A549 (cell line): ENCODE measurements around the gene NAA25. TPM values are rescaled to one million over a fixed set of nuclear protein-coding genes. Genes with fewer than 3 reads are reported as not detected.

Source experiments
- ATAC-seq, 2 experiments: fragments of 200-7000 bp in 1 of 2; fragments of >200 bp in 1 of 2; cut with Nextera tagmentation in 1 of 2; cut with Tn5 transposase in 1 of 2; 3 replicates each; pipeline versions ENCODE4 v1.8.0 to v1.9.1; 2018 to 2020; ENCODE audit warnings: mild to moderate bottlenecking in 1 of 2, moderate library complexity in 1 of 2
- CTCF ChIA-PET: fragments of 300-600 bp; sonication (Branson Sonifier 250); formaldehyde crosslinking; extraction: SDS; loops from one replicate; lab custom pipeline; 2021; ENCODE audit warnings: antibody characterized with exemption, inconsistent platforms; lab: Yijun Ruan, JAX
- POLR2A ChIA-PET: fragments of 350-600 bp; formaldehyde crosslinking; extraction: SDS; loops from one replicate; lab custom pipeline; 2021; ENCODE audit warnings: antibody characterized with exemption, inconsistent platforms; lab: Yijun Ruan, JAX
- DNase-seq, 2 experiments: peaks; one replicate each; pipeline versions ENCODE4 v3.0.0 to v3.0.0-alpha.2; 2011 to 2016; ENCODE audit warnings: low read depth in 1 of 2, low spot score in 1 of 2
- FAIRE-seq: peaks from 2 replicates; lab custom pipeline; 2011; peaks lifted over from hg19 to GRCh38; lab: Jason Lieb, UNC
- H3K27ac ChIP-seq, 2 experiments: fragments of >200 bp; sonication (Bioruptor Twin); formaldehyde crosslinking; 3 replicates each; pipeline ENCODE4 v1.5.1; 2016 to 2017
- H3K4me1 ChIP-seq: fragments of >200 bp; sonication (Bioruptor Twin); formaldehyde crosslinking; 3 replicates; pipeline ENCODE4 v1.6.1; 2016
- H3K4me2 ChIP-seq: fragments of >200 bp; sonication (Bioruptor Twin); formaldehyde crosslinking; 3 replicates; pipeline ENCODE4 v1.6.1; 2016
- H3K4me3 ChIP-seq: fragments of >200 bp; sonication (Bioruptor Twin); formaldehyde crosslinking; 3 replicates; pipeline ENCODE4 v1.5.1; 2016
- H3K9me3 ChIP-seq: fragments of >200 bp; sonication (Bioruptor Twin); formaldehyde crosslinking; 3 replicates; pipeline ENCODE4 v1.6.1; 2016
- CEBPB ChIP-seq, 2 experiments: fragments of >200 bp in 1 of 2; sonication (Bioruptor Twin) in 1 of 2; formaldehyde crosslinking in 1 of 2; IDR thresholded peaks; 2 replicates each; pipeline ENCODE4 v1.6.1; 2012 to 2016
- CHD4 ChIP-seq: fragments of 200-600 bp; sonication (generic); IDR thresholded peaks from 2 replicates; pipeline ENCODE4 v1.6.1; 2016; ENCODE audit warnings: antibody characterized with exemption, mild to moderate bottlenecking, borderline replicate concordance
- EHF ChIP-seq: fragments of 250-450 bp; sonication (Bioruptor Pico); IDR thresholded peaks from 2 replicates; pipeline ENCODE4 v1.5.0; 2020; ENCODE audit warnings: mild to moderate bottlenecking
- EP300 ChIP-seq, 2 experiments: fragments of >200 bp; sonication (Bioruptor Twin); formaldehyde crosslinking; IDR thresholded peaks; 2 replicates in 1 of 2; 3 replicates in 1 of 2; pipeline ENCODE4 v1.6.1; 2016 to 2017
- FOSB ChIP-seq: fragments of 250-450 bp; sonication (Bioruptor Pico); IDR thresholded peaks from 2 replicates; pipeline ENCODE4 v1.5.0; 2020; ENCODE audit warnings: mild to moderate bottlenecking, moderate library complexity
- FOSL2 ChIP-seq, 2 experiments: fragments of 450-650 bp in 1 of 2; fragments of >200 bp in 1 of 2; sonication (Bioruptor Twin) in 1 of 2; formaldehyde crosslinking; IDR thresholded peaks; 2 replicates each; pipeline versions ENCODE4 v1.5.0 to v1.6.1; 2016 to 2020; ENCODE audit warnings: mild to moderate bottlenecking in 1 of 2, moderate library complexity in 1 of 2
- GATA3 ChIP-seq: IDR thresholded peaks from 2 replicates; pipeline ENCODE4 v1.6.1; 2012; ENCODE audit warnings: borderline replicate concordance
- HDAC2 ChIP-seq: fragments of 200-600 bp; sonication (generic); IDR thresholded peaks from 2 replicates; pipeline ENCODE4 v1.6.1; 2016
- HOXB13 ChIP-seq: fragments of 250-450 bp; sonication (Bioruptor Pico); IDR thresholded peaks from 2 replicates; pipeline ENCODE4 v1.5.0; 2020; ENCODE audit warnings: low read depth, mild to moderate bottlenecking, moderate library complexity
- JUNB ChIP-seq: fragments of >200 bp; sonication (Bioruptor Twin); formaldehyde crosslinking; IDR thresholded peaks from 2 replicates; pipeline ENCODE4 v1.6.1; 2016
- KDM5A ChIP-seq: fragments of 200-600 bp; sonication (generic); IDR thresholded peaks from 2 replicates; pipeline ENCODE4 v1.6.1; 2016; ENCODE audit warnings: antibody characterized with exemption, mild to moderate bottlenecking
- MAFK ChIP-seq: fragments of 450-650 bp; IDR thresholded peaks from 2 replicates; pipeline ENCODE4 v1.6.1; 2014; ENCODE audit not compliant: partially characterized antibody
- MAZ ChIP-seq: fragments of 150-350 bp; IDR thresholded peaks from 2 replicates; pipeline ENCODE4 v1.6.1; 2014; ENCODE audit warnings: antibody characterized with exemption, low read depth, low read length, borderline replicate concordance
- RAD21 ChIP-seq, 2 experiments: fragments of >200 bp in 1 of 2; sonication (Bioruptor Twin) in 1 of 2; formaldehyde crosslinking in 1 of 2; IDR thresholded peaks in 1 of 2; conservative IDR thresholded peaks in 1 of 2; 2 replicates in 1 of 2; 3 replicates in 1 of 2; pipeline ENCODE4 v1.6.1; 2012 to 2018; ENCODE audit warnings: inconsistent platforms in 1 of 2
- REST ChIP-seq: fragments of 200-600 bp; sonication (generic); IDR thresholded peaks from 2 replicates; pipeline ENCODE4 v1.6.1; 2016; ENCODE audit warnings: antibody characterized with exemption, mild to moderate bottlenecking, moderate library complexity
- RNF2 ChIP-seq: fragments of 200-600 bp; sonication (generic); IDR thresholded peaks from 2 replicates; pipeline ENCODE4 v1.6.1; 2016; ENCODE audit warnings: low read depth, mild to moderate bottlenecking, antibody characterized with exemption, moderate library complexity, borderline replicate concordance
- SMC3 ChIP-seq: fragments of >200 bp; sonication (Bioruptor Twin); formaldehyde crosslinking; IDR thresholded peaks from 3 replicates; pipeline ENCODE4 v1.6.1; 2018; ENCODE audit warnings: inconsistent platforms
- TFCP2L1 ChIP-seq: fragments of 250-450 bp; sonication (Bioruptor Pico); IDR thresholded peaks from 2 replicates; pipeline ENCODE4 v1.5.0; 2021; ENCODE audit warnings: mild to moderate bottlenecking
- ZFP36 ChIP-seq: fragments of 450-650 bp; IDR thresholded peaks from 2 replicates; pipeline ENCODE4 v1.6.1; 2014; ENCODE audit warnings: borderline replicate concordance; ENCODE audit not compliant: partially characterized antibody
- ZSCAN20 ChIP-seq: fragments of 250-450 bp; sonication (Bioruptor Pico); IDR thresholded peaks from 2 replicates; pipeline ENCODE4 v1.8.0; 2022; ENCODE audit warnings: mild to moderate bottlenecking, moderate library complexity
- WGBS: methylation state at CpG from one replicate; pipeline ENCODE4 v1.1.6; 2017; ENCODE audit errors: missing lambda C conversion rate; 5-methylcytosine and 5-hydroxymethylcytosine counted together
- polyA plus RNA-seq, 4 experiments: library from polyadenylated mRNA; depleted of rRNA in 3 of 4; stranded (reverse); fragments of >200 nt; fragmentation: RNase III in 1 of 4; extraction: RNeasy Plus Mini Kit Qiagen cat#74134 plus additional on column Dnase treatment in 1 of 4; gene quantifications; 2 replicates in 3 of 4; 3 replicates in 1 of 4; pipeline ENCODE4 v1.2.3, GENCODE V29; 2011 to 2017
- TF ChIP-seq, protein P1 (sequence below): fragments of 250-450 bp; sonication (Bioruptor Pico); IDR thresholded peaks from 2 replicates; pipeline ENCODE4 v1.5.0; 2021; ENCODE audit warnings: mild to moderate bottlenecking, moderate library complexity, borderline replicate concordance
- TF ChIP-seq, protein P2 (sequence below): fragments of >200 bp; sonication (Bioruptor Twin); formaldehyde crosslinking; IDR thresholded peaks from 3 replicates; pipeline ENCODE4 v1.5.1; 2016

NAA25 gene
- polyA plus RNA-seq, 2 of the 4 experiments (the other 2 are of a cell fraction), result 21.3 to 41.4 TPM

GRCh38 chr12:112112409-112113133 lies 4.0 kb upstream of the NAA25 start (continued):
- TF ChIP-seq TFCP2L1 (CRISPR knock-in tag), result no peak
- no peak for TF ChIP-seq FOSB (CRISPR knock-in tag)
- TF ChIP-seq EHF (CRISPR knock-in tag), result 0 out of 2 replicates have a peak, but pooled peaks have one; percentile 46
- TF ChIP-seq, protein P1, sequence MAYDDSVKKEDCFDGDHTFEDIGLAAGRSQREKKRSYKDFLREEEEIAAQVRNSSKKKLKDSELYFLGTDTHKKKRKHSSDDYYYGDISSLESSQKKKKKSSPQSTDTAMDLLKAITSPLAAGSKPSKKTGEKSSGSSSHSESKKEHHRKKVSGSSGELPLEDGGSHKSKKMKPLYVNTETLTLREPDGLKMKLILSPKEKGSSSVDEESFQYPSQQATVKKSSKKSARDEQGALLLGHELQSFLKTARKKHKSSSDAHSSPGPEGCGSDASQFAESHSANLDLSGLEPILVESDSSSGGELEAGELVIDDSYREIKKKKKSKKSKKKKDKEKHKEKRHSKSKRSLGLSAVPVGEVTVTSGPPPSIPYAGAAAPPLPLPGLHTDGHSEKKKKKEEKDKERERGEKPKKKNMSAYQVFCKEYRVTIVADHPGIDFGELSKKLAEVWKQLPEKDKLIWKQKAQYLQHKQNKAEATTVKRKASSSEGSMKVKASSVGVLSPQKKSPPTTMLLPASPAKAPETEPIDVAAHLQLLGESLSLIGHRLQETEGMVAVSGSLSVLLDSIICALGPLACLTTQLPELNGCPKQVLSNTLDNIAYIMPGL, result no peak
- TF ChIP-seq EP300 (IDR thresholded peaks at IDR 0.05), result no peak
- peak; percentile 24; the same call in 1 of the 2 replicates for TF ChIP-seq GATA3
- TF ChIP-seq REST, result no peak
- TF ChIP-seq ZFP36, result no peak
- no peak for TF ChIP-seq JUNB
- no peak for TF ChIP-seq SMC3
- TF ChIP-seq ZSCAN20 (CRISPR knock-in tag), result no peak
- TF ChIP-seq KDM5A, result no peak
- no peak for TF ChIP-seq RNF2
- TF ChIP-seq CHD4, result no peak
- TF ChIP-seq HDAC2, result no peak
- no peak for TF ChIP-seq MAZ
- peak; percentile 45; the same call in 1 of the 2 replicates for TF ChIP-seq FOSL2 (IDR thresholded peaks at IDR 0.05)
- peak; percentile 86 for TF ChIP-seq FOSL2 (CRISPR knock-in tag; IDR thresholded peaks at IDR 0.05)
- no peak for TF ChIP-seq MAFK
- TF ChIP-seq HOXB13, result no peak
- TF ChIP-seq RAD21 (conservative IDR thresholded peaks at IDR 0.05 in 1 of 2, IDR thresholded peaks at IDR 0.05 in 1 of 2), result no peak

DNA sequence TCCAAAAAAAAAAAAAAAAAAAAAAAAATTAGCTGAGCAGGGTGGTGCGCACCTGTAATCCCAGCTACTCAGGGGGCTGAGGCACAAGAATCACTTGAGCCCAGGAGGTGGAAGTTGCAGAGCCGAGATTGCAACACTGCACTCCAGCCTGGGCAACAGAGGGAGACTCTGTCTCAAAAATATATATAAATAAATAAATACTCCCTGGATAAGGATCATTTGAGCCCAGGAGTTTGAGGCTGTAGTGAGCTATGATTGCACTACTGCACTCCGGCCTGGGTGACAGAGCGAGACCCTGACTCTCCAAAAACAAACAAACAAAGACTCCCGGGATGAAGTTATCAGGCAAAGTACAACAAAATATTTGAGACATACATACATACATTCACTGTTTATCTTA lies 3.3 kb upstream of the NAA25 start:
- TF ChIP-seq, protein P2, sequence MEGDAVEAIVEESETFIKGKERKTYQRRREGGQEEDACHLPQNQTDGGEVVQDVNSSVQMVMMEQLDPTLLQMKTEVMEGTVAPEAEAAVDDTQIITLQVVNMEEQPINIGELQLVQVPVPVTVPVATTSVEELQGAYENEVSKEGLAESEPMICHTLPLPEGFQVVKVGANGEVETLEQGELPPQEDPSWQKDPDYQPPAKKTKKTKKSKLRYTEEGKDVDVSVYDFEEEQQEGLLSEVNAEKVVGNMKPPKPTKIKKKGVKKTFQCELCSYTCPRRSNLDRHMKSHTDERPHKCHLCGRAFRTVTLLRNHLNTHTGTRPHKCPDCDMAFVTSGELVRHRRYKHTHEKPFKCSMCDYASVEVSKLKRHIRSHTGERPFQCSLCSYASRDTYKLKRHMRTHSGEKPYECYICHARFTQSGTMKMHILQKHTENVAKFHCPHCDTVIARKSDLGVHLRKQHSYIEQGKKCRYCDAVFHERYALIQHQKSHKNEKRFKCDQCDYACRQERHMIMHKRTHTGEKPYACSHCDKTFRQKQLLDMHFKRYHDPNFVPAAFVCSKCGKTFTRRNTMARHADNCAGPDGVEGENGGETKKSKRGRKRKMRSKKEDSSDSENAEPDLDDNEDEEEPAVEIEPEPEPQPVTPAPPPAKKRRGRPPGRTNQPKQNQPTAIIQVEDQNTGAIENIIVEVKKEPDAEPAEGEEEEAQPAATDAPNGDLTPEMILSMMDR, result peak; percentile 30; the same call in 1 of the 3 replicates
- no peak for TF ChIP-seq HOXB13
- peak; percentile 59 to 91; a peak in 3 of 4 replicates for TF ChIP-seq CEBPB (IDR thresholded peaks at IDR 0.05)
- TF ChIP-seq RAD21 (conservative IDR thresholded peaks at IDR 0.05 in 1 of 2, IDR thresholded peaks at IDR 0.05 in 1 of 2), result peak; percentile 51 to 55
- peak; percentile 31; the same call in 1 of the 3 replicates for TF ChIP-seq SMC3
- TF ChIP-seq, all 56 proteins: peak for 4
- POLR2A ChIA-PET, result interaction anchor here (0.7 to 1.4 kb wide), 3 partner anchors 9 to 99 kb away, joined by 4 to 6 read pairs (median 5); partner anchors contain the start of genes TMEM116 and TRAFD1
- no peak overlapping the region for H3K4me3 ChIP-seq
- H3K9me3 ChIP-seq, result no peaks in the 10 kb centered on the region
- H3K4me1 ChIP-seq, result peaks cover 53% of the 10 kb centered on the region
- FAIRE-seq, result no peak
- peak overlapping the region; percentile 72 for H3K4me2 ChIP-seq
- DNase-seq, result peak in 1 of 2 experiments; percentile 56
- 25% methylated on average over 5 of the region's 5 CpGs for WGBS
- ATAC-seq, result peak in 1 of 2 experiments; percentile 18; a peak in 4 of 6 replicates
- CTCF ChIA-PET, result interaction anchor here (0.6 to 4.8 kb wide), 6 partner anchors 11 to 275 kb away, joined by 3 to 21 read pairs (median 3); partner anchors contain the start of gene TRAFD1
- H3K27ac ChIP-seq, result peak overlapping the region; percentile 89 to 98
